Dendritic cell treated with granulocyte-macrophage colony-stimulating factor and Interleukin-4, amounts not matched to agents 40 ng/mL and 50 ng/mL, for 4 days (primary cell): ENCODE results near the gene FBXW9.

ENCODE experiments used
- H3K27ac Mint-ChIP-seq: one replicate; pipeline ENCODE4 v1.8.0; 2022; ENCODE audit warnings: mild to moderate bottlenecking, mixed read lengths
- H3K27me3 Mint-ChIP-seq: one replicate; pipeline ENCODE4 v1.8.0; 2022; ENCODE audit warnings: mild to moderate bottlenecking, mixed read lengths
- H3K36me3 Mint-ChIP-seq: one replicate; pipeline ENCODE4 v1.8.0; 2022; ENCODE audit warnings: low read depth, mixed read lengths
- H3K4me1 Mint-ChIP-seq: one replicate; pipeline ENCODE4 v1.8.0; 2022; ENCODE audit warnings: low read depth, mixed read lengths
- H3K4me3 Mint-ChIP-seq: one replicate; pipeline ENCODE4 v1.8.0; 2022; ENCODE audit warnings: mild to moderate bottlenecking, moderate library complexity, mixed read lengths
- H3K9me3 Mint-ChIP-seq: one replicate; pipeline ENCODE4 v1.8.0; 2022; ENCODE audit warnings: mixed read lengths
- intact Hi-C: fragments of 100-400 bp; cut with micrococcal nuclease; formaldehyde crosslinking; loops from one replicate; pipeline ENCODE4 v1.15.0; 2022

Gene FBXW9

DNA sequence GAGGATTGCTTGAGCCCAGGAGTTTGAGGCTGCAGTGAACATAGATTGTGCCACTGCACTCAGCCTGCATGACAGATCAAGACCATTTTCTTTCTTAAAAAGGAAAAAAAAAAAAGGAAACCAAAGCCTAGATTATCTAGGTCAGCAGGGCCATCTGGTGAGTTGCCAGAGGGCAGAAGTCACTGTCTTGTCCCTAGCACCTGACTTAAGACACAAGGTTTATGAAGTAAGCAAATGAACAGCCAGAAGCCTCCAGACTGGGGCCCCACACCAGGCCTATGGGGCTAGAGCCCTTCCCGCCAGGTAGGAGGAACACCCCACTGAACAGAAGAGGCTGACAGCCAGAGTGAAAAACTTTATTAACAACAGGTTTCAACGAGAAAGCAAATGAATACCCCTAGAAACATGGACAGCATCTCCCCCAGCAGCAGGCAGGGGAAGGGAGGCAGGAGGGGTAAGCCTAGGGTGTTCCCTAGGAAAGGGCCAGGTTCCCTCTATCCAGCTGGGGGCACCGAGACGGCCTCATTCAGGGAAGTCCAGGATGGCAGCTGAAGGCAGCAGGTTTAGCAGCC, 28.6 kb downstream of the FBXW9 start:
- peak overlapping the region; percentile 94 for H3K4me3 Mint-ChIP-seq
- peaks cover 76% of the 10 kb centered on the region for H3K4me1 Mint-ChIP-seq
- H3K27ac Mint-ChIP-seq: peak overlapping the region; percentile 99
- H3K9me3 Mint-ChIP-seq: no peaks in the 10 kb centered on the region
- no peaks in the 10 kb centered on the region for H3K27me3 Mint-ChIP-seq
- peaks cover 89% of the 10 kb centered on the region for H3K36me3 Mint-ChIP-seq
- intact Hi-C loops: loop anchor here (5.0 kb wide), 1 partner anchor 56 kb away; the partner anchor contains the start of genes ZNF490 and ZNF791

DNA sequence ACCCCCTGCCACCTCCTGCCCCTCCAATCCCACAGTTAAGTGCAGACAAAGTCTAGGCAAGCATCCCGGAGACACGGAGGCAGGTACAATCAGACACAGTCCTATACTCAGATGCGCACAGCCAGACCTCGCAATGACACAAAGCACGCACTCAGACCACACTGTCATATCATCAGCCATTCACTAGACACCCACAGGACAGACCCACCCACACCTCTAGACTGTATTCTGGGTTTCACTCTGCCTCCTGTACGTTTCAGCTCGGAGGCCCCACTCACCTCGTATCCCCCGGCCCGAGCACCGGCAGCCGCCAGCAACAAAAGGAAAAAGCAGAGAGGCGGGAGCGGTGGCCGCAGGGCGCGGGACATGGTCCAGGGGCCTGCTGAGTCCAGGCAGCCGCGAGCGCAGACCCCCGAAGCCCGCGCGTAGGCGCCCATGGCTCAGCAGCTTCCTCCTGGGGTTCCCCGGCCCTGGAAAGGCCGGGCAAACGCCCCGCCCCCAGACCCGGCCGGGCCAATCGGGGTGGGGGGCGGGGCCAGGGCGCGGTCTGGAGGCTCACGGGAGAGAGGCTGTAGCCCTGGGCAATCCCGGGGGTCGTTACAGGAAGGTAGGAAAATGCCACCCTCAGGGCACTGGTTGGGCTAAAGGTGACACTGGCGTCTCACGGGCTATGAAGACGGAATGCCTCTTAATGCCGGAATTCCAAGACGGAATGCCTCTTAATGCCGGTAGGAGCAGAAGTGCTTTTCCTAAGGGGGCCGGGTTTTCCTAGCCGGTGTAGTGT, 30.0 kb downstream of the FBXW9 start, which contains the start of the genes MAN2B1 and WDR83:
Gene MAN2B1, minus strand, starts transcription at position 478 of the 784 bp plus-strand sequence. Its CDS starts 41 bp downstream, at position 437.
Gene WDR83, plus strand, starts transcription at position 543 of the 784 bp plus-strand sequence. CDS start 2,984 bp downstream, outside the sequence.
- no peaks in the 10 kb centered on the region for H3K9me3 Mint-ChIP-seq
- intact Hi-C loops: loop anchor here (5.0 kb wide), 1 partner anchor 54 kb away; the partner anchor contains the start of genes ZNF490 and ZNF791
- H3K36me3 Mint-ChIP-seq: peaks cover 90% of the 10 kb centered on the region
- H3K27ac Mint-ChIP-seq: peak within 1 kb of the TSS; percentile 100
- peaks cover 65% of the 10 kb centered on the region for H3K4me1 Mint-ChIP-seq
- peak within 1 kb of the TSS; percentile 99 for H3K4me3 Mint-ChIP-seq
- no peaks in the 10 kb centered on the region for H3K27me3 Mint-ChIP-seq

DNA sequence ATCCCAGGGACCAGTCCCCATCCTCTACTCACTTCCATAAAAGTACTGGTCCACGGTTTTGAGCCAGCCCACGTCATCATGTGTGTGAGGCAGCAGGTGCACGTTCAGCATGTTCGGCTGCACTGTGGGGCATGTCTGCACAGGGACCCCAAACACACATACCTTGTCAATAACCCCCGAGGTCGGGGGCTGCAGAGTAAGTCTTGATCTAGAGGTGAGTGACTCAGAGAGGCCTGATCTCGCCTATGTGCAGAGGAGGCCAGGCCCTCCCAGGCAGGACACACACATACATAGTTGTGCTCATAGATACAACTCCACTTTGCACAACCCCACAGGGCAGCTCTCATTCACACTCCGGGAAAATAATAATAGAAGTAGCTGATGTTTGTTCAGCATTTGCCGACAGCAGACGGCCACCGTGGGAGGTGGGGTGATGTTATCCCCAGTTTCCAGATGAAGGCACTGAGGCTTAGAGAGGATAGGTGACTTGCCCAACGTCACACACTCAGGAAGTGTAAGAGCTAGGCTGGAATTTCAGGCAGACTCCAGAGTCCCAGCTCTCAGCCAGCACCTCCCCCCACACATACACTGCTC, 30.7 kb downstream of the FBXW9 start:
- peak overlapping the region; percentile 99 for H3K4me3 Mint-ChIP-seq
- no peaks in the 10 kb centered on the region for H3K9me3 Mint-ChIP-seq
- peaks cover 64% of the 10 kb centered on the region for H3K4me1 Mint-ChIP-seq
- intact Hi-C loops: loop anchor here (5.0 kb wide), 1 partner anchor 53 kb away; the partner anchor contains the start of genes ZNF490 and ZNF791
- H3K27me3 Mint-ChIP-seq: no peaks in the 10 kb centered on the region
- H3K27ac Mint-ChIP-seq: peak overlapping the region; percentile 100
- peaks cover 93% of the 10 kb centered on the region for H3K36me3 Mint-ChIP-seq

DNA sequence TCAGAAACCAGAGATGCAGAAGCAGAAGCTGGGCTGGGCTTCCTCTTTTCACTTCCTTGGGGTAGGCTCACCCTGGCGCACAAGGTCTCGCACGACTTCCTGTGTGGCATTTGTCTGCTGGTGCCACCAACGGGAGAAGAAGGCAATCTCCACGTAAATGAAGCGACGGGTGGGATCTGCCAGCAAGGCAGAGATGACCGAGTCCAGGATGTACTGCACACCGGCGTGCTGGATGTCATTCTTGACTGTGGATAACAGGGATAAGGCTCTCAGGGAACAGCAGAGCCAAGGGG, 31.2 kb downstream of the FBXW9 start:
- Mint-ChIP-seq H3K4me1 (peaks cover 59% of the 10 kb centered on the region), H3K27ac (peak overlapping the region; percentile 100), H3K27me3 (no peaks in the 10 kb centered on the region), H3K4me3 (peak overlapping the region; percentile 99), H3K36me3 (peaks cover 93% of the 10 kb centered on the region), H3K9me3 (no peaks in the 10 kb centered on the region)
- intact Hi-C loops: loop anchor here (5.0 kb wide), 1 partner anchor 53 kb away; the partner anchor contains the start of genes ZNF490 and ZNF791

DNA sequence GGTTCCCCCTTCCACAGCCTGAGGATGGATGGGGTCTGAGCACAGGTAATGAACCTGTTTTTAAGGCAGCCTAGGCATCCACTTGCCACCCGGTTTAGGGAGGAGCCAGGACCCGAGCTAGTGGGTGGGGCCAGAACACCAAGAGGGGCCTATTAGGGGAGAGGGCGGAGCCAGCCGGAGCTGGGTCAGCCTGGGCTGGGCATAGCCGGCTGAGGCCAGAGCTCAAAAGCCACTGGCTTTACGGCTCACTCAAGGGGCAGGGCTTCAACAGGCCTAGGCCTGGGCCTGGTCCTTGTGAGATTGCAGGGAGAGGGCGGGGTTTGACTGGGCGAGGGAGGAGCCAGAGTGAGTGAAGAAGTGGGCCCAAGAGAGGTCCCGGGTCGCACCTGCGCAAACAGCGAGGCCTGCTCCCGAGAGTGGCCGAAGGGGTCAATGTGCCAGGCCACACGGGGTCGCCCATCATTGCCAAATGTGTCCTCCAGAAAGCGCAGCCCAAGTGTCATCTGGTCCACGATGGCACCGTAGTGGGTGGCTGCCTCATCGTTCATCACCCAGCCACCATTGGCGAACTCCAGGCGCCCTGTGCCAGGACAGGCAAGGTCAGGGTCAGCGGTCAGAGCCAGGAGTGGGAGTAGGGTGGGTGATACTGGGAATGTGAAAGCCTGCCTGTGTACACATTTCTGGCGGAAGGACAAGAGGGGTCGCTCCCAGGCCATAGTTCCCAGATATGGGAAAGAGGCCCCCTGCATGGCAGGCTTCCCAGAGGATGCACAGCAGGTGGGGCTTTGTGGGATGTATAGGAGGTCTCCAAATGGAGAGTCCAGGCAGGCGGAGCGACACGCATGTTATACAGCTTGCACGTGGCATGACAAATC, 31.8 kb downstream of the FBXW9 start:
- intact Hi-C loops: loop anchor here (5.0 kb wide), 1 partner anchor 52 kb away; the partner anchor contains the start of genes ZNF490 and ZNF791
- Mint-ChIP-seq H3K4me1 (peaks cover 54% of the 10 kb centered on the region), H3K27ac (peak overlapping the region; percentile 100), H3K36me3 (peaks cover 93% of the 10 kb centered on the region), H3K4me3 (peak overlapping the region; percentile 99), H3K9me3 (no peaks in the 10 kb centered on the region), H3K27me3 (no peaks in the 10 kb centered on the region)

DNA sequence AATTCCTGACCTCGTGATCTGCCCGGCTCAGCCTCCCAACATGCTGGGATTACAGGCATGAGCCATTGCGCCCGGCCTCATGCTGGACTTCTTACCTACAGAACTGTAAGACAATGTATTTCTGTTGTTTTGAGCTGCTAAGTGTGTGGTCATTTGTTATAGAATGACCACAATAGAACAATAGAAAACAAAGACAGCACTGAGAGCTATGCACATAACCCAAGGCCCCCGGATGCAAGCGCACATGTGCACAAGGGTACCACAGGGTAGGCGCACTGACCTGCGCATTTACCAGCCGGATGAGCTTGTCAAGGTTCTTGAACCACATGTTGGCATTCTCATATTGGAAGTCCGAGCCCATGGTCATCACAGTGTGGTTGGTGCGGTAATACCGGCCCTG, 35.5 kb downstream of the FBXW9 start:
- no peak overlapping the region for H3K27ac Mint-ChIP-seq
- H3K36me3 Mint-ChIP-seq: peaks cover 100% of the 10 kb centered on the region
- H3K9me3 Mint-ChIP-seq: no peaks in the 10 kb centered on the region
- intact Hi-C loops: no loop called here
- peaks cover 39% of the 10 kb centered on the region for H3K4me1 Mint-ChIP-seq
- H3K4me3 Mint-ChIP-seq: no peak overlapping the region
- no peaks in the 10 kb centered on the region for H3K27me3 Mint-ChIP-seq

DNA sequence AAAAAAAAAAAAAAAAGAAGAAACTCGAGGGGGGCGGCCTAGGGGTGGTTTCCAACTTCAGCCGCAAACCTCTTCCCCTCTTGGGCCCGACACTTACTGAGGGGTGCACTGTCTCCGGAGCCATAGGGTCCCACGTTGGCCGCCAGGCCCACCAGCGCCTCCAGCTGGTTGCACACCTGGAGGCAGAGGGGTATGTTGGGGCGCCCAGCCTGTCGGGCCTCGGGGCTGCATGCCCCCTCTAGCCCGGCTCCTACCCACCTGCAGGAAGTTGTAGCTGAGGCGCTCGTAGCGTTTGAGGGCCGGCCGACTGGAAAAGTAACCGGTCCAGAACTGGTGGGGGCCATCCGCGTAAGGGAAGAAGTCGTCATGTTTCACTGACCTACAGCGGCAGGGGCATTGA, 38.5 kb downstream of the FBXW9 start:
- Mint-ChIP-seq H3K9me3 (no peaks in the 10 kb centered on the region), H3K36me3 (peaks cover 98% of the 10 kb centered on the region), H3K4me1 (peaks cover 21% of the 10 kb centered on the region), H3K4me3 (no peak overlapping the region), H3K27ac (no peak overlapping the region), H3K27me3 (no peaks in the 10 kb centered on the region)
- intact Hi-C loops: no loop called here

- H3K27ac Mint-ChIP-seq: no peak overlapping the region
- intact Hi-C loops: no loop called here
- H3K9me3 Mint-ChIP-seq: no peaks in the 10 kb centered on the region
These were observed 39.4 kb downstream of the FBXW9 start for GRCh38 chr19:12656899-12657571.

GRCh38 chr19:12655546-12655945, 40.9 kb downstream of the FBXW9 start:
- no peaks in the 10 kb centered on the region for H3K27me3 Mint-ChIP-seq
- peaks cover 19% of the 10 kb centered on the region for H3K4me1 Mint-ChIP-seq
- intact Hi-C loops: no loop called here
- H3K27ac Mint-ChIP-seq: no peak overlapping the region
- no peaks in the 10 kb centered on the region for H3K9me3 Mint-ChIP-seq
- H3K36me3 Mint-ChIP-seq: peaks cover 98% of the 10 kb centered on the region
- no peak overlapping the region for H3K4me3 Mint-ChIP-seq

More at GRCh38 chr19:12656899-12657571, 39.4 kb downstream of the FBXW9 start:
- H3K36me3 Mint-ChIP-seq: peaks cover 98% of the 10 kb centered on the region
- no peak overlapping the region for H3K4me3 Mint-ChIP-seq
- H3K27me3 Mint-ChIP-seq: no peaks in the 10 kb centered on the region
- peaks cover 19% of the 10 kb centered on the region for H3K4me1 Mint-ChIP-seq

- intact Hi-C loops: no loop called here
- Mint-ChIP-seq H3K27ac (no peak overlapping the region), H3K27me3 (no peaks in the 10 kb centered on the region), H3K4me3 (no peak overlapping the region), H3K36me3 (peaks cover 98% of the 10 kb centered on the region), H3K4me1 (peaks cover 42% of the 10 kb centered on the region), H3K9me3 (no peaks in the 10 kb centered on the region)
These were observed 44.2 kb downstream of the FBXW9 start for GRCh38 chr19:12652219-12652618.

- Mint-ChIP-seq H3K27ac (no peak overlapping the region), H3K4me3 (no peak overlapping the region), H3K9me3 (no peaks in the 10 kb centered on the region), H3K27me3 (no peaks in the 10 kb centered on the region), H3K4me1 (peaks cover 37% of the 10 kb centered on the region), H3K36me3 (peaks cover 98% of the 10 kb centered on the region)
- intact Hi-C loops: no loop called here
These were observed 46.5 kb downstream of the FBXW9 start for GRCh38 chr19:12649941-12650340.

DNA sequence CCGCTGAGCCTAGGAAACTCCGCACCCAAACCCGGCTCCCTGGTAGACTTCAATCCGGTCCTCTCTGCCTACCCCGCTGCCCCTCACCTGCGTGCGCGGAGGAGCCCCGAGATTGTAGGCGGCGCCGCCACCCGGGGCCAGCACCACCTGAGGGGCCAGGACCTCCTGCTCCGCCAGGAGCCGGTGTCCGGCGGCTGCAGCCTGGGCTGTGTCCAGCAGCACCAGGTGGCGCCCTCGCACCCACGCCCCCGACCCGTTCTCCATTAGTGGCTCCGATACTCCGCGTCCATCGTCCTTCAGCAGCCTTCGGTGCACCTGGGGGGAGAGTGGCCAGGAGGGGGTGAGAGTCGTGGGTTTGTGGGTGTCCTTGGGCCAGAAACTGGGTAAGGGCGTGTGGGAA, 48.3 kb downstream of the FBXW9 start:
- no peaks in the 10 kb centered on the region for H3K9me3 Mint-ChIP-seq
- intact Hi-C loops: no loop called here
- peak overlapping the region; percentile 62 for H3K27ac Mint-ChIP-seq
- no peaks in the 10 kb centered on the region for H3K27me3 Mint-ChIP-seq
- H3K36me3 Mint-ChIP-seq: peaks cover 100% of the 10 kb centered on the region
- H3K4me3 Mint-ChIP-seq: no peak overlapping the region
- peaks cover 32% of the 10 kb centered on the region for H3K4me1 Mint-ChIP-seq
